8988T (cell line): ENCODE data around the gene IP6K1.
A peak's percentile ranks its signal among the peaks of the same experiment; 100 is the strongest.

ENCODE experiments used
- DNase-seq: peaks from one replicate; pipeline ENCODE4 v3.0.0; 2011

Gene IP6K1

DNA sequence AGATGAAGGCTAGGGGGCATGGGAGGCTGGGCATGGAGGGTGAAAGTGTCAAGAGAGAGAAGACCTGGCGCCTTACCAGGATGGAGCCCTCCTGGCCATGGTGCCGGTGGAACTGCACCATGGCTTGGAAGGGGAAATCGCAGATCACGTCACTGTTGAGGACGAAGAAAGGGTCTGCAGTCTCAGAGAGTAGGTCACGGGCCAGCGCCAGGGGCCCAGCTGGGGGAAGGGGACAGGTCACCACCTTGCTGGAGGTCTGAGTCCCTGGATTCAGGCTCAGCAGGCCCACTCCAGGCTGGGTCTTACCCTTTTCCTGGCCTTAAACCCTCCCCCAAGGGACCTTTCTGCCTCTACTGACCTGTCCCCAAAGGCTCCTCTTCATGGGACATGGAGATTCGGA lies 63.4 kb downstream of the IP6K1 start:
- no peak for DNase-seq

DNA sequence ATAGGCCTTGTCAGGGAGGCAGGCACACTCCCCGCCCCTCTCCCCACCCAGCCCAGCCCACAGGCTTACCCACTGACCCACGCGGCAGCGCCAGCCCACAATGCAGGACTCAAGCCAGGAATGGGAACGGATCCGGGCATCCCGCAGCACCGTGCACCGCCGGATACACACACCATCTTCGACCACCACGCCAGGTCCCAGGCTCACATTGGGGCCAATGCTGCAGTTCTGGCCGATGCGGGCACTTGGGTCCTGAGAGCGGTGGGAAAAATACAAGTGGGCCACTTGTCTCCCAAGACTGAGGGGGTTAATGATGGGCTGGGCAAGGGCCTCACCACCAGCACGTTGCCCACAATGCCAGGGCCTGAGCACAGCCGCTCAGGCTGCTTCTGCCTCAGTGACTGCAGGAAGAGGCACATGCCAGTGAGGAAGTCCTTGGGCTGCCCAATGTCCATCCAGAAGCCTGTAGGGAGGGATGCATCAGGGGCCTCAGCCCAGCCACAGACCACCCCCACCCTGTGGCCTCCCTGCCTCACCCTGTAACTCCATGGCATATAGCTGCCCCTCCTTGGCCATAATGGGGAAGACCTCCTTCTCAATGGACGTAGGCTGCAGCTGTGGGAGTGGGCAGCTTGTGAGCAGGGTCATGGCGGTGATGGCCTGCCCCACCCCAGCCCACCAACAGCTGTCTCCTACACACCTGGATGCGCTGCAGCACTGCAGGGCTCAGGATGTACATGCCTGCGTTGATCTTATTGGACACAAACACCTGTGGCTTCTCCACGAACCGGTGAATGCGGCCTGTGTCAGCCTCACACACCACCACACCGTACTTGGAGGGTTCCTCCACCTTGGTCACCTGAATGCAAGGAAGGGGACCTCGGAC lies 64.2 kb downstream of the IP6K1 start:
- no peak for DNase-seq

DNA sequence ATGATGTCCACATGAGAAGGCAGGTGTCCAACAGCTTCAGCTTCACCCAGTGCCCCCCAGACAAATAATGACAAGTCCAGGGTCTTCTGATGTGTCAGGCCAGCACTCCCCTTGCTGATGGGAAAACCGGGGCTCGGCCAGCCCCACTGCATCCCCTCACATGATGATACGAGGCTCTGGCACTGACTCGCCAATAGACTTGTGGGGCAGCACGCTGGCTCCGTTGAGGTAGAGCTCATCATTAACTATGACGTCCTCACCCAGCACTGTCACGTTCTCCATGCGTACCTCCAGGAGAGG lies 64.8 kb downstream of the IP6K1 start:
- DNase-seq, result no peak

DNA sequence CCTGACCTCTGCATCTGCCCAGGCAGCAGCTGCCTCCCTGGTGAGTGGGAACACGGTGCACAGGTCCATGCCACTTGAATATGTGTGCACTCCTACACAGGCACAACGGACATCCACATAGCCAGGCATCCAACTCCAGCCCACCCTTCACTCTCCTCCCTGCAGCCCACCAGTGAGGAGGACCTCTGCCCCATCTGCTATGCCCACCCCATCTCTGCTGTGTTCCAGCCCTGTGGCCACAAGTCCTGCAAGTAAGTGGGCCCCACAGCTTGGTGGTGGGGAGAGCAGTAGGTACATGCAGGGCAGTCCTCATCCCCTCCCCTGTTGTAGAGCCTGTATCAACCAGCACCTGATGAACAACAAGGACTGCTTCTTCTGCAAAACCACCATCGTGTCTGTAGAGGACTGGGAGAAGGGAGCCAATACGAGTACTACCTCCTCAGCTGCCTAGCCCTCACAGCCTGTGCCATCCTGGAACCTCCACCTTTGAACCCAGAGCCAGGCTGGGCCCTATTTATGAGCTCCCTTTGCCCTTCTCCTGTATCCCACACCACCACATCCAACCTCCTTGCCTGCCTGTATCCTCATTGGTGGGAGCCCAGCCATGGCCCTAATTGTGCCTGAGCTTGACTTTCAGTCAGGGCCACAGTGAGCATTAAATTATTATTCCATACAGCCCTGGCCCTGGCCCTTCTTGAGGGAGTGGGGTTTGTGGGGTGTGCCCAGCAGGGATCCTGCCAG lies 65.3 kb downstream of the IP6K1 start:
- DNase-seq, result no peak

DNA sequence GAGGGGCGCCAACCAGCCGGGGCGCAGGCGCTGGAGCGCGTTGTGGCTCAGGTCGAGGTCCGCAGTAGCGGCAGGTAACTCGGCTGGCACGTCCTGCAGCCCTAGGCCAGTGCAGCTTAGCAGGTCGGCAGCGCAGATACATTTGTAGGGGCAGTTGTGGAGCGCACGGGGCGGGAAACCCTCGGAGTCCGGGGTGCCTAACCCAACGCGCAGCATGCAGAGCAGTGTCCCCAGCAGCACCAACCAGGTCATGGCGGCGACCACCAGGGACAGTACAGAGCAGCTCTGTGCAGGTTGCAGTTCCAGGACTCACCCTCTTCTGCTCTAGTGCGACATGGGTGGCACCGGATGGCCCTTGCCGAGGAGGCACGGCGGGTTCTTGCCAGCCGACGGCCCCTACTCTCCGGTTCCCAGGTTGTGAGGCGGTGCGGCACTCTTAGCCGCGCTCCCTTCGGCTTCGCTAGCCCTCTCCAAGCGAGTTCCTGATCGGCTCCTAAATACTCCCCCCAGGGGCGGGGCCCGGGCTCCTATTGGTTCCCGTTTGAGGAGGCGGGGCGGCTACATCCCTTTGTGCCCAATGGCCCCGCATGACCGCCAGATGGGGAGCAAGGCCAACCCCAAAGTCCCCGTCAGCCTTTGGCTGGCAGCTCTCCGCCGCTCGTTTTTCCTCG lies 67.0 kb downstream of the IP6K1 start, which contains the start of gene AMIGO3:
TSS of gene AMIGO3 (minus strand) at position 471 of the 671 bp plus-strand sequence. CDS start at position 252, 219 bp downstream.
- DNase-seq, result peak; percentile 100

DNA sequence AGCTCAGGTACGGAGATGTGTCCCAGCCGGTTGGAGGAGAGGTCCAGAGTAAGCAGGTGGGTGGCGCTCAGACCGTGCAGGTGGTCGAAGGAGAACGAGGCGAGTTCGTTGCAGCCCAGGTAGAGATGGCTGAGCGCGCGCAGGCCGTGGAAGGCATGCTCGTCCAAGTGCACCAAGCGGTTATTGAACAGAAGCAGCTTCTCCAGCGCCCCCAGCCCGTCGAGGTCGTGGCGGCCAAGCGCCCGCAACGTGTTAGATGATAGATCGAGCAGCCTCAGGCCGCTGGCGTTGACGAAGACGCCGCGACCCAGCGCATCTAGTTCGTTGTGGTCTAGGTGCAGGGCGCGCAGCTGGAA lies 67.5 kb downstream of the IP6K1 start:
- DNase-seq, result no peak

DNA sequence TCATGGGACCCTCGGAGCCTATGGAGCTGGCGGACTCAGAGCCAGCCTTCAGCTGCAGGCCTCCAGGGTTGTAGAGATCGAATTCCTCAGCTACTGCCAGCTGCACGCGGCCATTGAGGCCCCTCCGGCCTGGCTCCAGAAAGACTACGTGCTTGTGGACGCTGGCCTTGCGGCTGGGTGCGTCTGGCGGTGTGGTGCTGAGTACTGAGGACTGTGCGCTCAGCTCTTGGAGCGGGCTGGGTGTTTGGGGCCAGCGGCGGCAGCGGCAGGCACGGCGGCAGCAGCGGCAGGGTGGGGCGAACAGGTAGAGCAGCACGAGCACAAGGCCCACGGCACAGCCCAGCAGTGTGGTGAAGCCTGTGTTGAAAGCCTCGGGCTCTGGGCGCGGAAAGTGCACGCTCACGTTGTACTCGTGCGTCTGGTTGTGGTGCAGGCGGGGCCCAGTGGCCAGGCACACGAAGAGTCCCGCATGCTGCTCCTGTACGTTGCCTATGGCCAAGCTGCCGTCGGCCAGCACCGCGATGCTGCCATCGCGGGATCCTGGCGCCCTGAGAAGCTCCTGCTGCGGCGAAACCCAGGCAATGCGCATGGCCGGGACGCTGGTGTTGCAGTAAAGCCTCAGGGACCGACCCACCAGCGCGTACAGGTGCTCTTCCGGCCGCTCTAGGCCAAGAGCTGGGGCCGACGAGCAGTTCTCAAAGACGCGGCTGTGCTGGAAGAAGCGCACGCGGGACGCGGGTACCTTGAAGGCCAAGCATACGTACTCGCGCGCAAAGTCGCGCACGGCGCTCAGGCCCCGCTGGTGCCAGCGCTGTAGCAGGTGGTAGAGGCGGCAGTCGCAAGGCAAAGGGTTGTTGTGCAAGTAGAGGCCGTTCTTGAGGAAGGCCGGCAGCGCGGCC lies 68.1 kb downstream of the IP6K1 start:
- no peak for DNase-seq

DNA sequence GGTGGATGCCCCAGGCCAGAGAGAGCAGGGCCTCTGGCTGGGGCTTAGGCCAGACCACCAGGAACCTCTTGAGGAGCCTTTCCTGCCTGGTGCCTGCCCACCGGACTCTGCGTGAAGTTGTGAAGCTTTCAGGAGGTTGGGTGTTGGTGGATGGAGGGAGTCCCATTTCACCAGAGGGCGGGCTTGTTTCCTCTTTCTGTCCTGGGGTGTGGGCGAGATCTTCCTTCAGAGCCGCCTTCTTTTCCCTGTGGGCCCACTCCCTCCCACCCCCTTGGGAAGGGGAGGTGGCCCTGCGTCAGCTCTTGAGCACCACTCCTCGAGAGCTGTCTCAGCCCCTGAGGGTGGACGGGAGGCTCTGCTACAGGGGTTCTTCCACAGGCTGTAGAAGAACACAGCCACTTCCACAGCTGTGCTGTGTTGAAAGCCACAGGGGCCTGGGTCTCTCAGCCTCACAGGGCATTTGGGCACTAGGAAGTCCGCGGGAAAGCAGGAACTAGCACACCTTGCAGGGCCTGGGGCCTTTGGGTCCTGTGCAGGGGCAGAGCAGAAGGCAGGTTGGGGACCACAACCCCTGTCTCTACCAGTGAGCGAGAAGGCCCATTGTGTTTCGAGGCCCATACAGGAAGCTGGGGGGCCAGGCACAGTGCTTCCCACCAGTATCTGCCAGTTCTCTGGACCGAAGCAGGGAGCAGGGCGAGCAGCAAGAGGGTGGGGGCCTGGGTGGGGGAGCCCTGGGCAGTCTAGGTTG lies 69.0 kb downstream of the IP6K1 start:
- no peak for DNase-seq

DNA sequence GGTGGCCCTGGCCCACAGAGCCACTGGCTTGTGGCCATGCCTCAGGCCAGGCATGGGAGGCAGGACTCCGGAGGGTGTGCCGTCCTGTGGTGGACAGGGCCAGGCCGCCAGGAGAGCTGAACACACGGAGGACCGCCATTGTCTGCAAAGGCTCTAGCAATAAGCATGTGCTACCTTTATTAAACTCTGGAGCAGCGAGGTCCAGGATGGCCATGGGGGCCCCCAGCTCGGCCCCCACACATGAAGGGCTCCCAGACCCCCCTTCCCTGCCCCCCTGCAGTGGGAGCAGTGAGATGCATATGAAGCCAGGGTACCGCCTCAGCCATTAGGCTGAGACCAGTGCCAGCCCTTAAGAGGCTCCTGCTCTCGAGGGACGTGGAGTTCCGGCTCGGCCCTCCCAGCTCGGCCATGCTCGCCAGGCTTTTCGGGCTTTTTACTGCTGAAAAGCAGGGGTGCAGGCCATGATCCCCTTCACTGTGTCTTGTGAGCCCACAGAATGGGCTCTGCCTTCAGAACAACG lies 69.6 kb downstream of the IP6K1 start:
- DNase-seq, result no peak

DNA sequence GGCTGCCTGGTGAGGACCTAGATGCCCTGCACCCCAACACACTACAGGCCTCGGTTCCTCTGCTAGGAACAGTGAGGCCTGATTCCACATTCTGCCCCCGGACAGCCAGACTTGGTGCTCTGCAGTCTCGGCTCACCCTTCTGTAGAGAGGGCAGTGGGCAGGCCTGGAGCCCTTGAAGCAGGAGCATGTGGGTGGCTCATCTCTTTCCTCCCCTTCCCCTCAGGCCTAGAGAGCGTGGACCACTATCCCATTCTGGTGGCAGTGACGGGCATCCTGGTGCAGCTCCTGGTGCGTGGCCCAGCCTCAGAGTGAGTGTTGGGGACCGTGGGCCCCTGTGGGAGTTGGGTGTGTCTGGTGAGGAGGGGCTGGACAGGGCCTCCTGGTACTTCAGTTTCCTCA lies 70.2 kb downstream of the IP6K1 start:
- DNase-seq, result no peak

DNA sequence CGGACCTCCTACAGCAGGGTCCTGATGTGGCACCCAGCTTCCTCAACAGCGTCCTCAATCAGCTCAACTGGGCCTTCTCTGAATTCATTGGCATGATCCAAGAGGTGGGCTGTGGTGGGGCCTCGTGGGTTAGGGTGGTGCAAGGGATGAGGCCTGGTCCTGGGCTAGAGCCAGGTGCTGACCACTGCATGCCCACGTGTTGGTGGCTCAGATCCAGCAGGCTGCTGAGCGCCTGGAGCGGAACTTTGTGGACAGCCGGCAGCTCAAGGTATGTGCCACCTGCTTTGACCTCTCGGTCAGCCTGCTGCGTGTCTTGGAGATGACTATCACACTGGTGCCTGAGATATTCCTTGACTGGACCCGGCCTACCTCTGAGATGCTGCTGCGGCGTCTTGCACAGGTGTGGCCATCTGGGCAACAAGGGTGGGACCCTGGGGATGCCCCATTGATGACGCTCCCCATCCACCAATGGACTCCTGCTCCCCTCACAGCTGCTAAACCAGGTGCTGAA lies 70.7 kb downstream of the IP6K1 start:
- DNase-seq, result no peak

DNA sequence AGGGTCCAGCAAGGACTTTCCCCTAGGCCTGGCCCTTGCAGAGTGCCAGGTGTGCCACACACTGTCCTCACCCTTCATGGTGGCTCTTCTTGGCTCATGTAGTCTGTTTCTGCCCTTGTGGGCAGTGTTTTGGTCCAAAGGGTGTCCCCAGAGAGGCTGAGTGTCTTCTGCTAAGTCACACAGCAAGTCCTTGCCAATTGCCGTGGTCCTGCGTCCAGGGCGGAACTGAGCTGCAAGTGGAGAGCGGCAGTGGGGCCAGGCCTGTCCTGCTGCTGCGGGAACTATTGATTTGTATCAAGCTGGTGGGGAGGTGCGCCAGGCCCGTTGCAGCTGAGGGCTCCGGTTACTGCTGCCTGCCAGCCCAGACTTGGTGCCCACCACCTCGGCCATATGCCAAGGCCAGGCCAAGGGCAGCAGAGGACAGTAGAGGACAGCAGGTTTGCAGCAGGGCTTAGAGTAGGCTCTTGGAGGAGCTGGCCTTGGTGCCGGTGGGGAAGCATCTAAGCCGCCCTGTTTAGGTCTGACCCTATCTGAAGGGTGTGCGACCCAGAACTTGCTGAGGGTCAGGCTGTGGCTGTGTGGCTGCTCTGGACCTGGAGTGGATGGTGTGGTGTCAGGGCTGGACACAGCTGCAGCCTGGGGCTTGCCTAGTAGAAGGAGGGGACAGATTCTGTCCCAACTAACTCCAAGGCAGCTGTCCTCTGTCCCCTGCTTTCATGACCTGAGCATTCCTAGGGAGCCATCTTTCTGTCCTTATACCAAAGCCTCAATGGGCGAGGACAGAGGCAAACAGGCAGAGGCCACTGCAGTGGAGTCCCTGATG lies 71.4 kb downstream of the IP6K1 start:
- DNase-seq, result no peak

DNA sequence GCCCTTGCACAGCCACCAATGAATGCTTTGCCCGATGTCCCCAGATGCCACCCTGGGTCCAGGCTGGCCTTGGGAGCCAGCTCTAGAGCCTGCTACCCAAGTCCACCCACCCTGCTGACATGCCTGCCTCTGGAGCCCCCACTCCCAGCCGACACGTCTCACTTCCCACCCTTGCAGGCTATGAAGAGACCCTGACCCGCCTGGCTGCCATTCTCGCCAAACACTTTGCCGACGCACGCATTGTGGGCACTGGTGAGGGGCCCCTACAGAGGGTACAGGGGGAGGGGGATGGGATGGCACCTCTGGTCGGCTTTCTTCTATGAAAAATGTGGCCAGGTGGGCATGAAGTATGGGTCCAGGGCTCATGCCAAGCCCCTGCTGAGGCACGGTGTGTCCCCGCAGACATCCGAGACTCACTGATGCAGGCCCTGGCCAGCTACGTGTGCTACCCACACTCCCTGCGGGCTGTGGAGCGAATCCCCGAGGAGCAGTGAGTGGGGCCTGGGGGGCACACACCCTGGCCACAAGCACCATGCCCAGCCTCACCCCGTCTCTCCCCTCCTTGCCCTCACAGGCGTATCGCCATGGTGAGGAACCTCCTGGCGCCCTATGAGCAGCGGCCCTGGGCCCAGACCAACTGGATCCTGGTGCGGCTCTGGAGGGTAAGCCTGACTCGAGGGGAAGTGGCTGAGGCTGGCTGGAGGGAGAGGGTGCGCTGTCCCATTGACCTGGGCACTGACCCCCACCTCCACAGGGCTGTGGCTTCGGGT lies 72.8 kb downstream of the IP6K1 start:
- no peak for DNase-seq

DNA sequence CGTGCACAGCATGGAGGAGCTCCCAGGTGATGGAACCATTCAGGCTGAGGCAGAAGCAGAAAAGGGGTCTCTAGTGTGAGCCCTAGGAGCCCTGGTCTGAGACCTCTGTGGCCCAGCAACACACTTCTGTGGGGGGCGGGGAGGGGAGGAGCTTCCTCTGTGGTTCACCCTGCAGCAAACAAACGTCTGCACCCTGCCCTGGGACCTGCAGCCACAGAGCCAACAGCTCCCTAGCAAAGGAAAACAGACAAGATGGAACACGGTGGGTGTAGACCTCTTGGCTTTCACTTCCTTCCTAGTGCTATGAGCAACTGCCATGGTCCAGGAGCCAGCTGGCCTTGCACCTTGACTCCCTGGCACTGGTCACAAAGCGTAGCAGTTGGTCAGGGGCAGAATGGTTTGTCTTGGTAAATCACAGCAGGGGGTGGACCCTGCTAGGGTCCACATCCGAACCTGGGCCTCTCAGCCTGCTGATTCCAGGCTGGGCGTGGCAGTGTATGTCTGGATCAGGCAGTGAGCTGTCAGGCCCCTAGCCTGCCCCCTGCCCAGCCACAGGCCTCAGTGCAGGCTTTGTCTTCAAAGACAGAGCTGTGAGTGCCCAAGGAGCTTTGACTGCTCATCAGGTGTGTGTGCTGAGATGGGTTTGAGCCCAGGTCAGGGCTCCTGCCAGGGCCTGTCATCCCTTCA lies 73.6 kb downstream of the IP6K1 start:
- no peak for DNase-seq

DNA sequence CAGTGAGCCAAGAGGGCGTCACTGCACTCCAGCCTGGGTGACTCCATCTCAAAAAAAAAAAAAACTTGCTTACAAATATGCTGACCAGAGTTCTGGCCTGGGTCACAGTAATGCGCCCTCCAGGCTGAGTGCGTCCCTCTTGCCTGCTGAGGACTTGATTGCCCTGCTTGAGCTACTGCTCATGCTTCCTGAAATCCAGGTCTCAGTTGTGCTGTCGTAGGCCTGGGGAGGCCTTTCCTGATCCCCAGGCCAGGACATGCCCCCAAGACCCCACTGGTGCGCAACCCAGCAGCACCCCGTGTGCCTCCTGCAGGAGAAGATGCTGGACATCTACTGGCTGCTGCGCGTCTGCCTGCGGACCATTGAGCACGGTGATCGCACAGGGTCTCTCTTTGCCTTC lies 74.2 kb downstream of the IP6K1 start:
- DNase-seq, result no peak

DNA sequence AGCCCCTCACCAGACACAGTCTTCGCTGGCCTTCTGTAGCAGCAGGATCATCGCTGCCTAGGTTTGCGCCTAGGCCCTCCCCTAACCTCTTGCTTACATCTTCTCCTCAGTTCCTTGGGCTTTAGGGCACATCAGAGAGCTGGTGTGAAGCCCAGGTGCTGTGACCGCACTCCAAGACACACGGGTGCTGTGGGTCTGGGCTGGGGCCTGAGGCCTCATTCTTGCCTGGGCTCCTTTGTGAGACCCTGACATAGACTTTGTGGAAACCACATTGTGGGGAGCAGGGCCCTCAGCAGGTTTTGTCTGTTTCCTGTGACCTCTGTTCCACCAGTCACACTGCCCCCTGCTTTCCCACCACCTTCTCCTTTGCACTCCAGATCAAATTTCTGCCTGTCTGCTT lies 74.9 kb downstream of the IP6K1 start:
- no peak for DNase-seq

DNA sequence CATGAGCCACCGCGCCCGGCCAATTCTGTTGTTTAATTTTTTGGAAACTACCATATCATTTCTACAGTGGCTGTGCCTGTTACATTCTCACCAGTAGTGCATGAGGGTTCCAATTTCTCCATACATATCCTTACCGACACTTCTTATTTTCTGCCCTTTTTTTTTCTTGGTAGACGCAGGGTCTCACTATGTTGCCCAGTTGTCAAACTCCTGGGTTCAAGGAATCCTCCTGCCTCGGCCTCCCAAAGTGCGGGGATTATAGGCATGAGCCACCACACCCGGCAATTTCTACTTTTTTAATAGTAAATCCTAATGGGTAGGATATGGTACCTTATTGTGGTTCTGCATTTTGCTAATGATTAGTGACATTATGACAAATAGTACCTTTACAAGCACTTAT lies 76.5 kb downstream of the IP6K1 start:
- DNase-seq, result no peak

DNA sequence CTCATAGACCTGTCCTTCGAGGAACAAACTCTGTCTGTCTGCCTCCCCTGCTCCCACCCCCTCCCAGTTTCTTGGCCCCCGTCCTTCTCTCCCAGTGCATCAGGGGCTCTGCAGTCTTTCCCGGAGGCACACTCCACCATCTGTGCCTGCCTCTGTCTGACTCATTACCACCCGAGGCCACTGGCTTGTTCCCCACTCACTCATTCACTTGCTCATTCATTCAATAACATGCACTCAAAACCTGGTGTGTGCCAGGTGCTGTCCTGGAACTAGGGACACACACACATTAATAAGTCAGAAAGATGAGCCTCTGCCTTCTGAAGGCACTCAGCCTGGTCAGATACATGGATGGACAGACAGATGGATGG lies 79.2 kb downstream of the IP6K1 start:
- DNase-seq, result no peak

DNA sequence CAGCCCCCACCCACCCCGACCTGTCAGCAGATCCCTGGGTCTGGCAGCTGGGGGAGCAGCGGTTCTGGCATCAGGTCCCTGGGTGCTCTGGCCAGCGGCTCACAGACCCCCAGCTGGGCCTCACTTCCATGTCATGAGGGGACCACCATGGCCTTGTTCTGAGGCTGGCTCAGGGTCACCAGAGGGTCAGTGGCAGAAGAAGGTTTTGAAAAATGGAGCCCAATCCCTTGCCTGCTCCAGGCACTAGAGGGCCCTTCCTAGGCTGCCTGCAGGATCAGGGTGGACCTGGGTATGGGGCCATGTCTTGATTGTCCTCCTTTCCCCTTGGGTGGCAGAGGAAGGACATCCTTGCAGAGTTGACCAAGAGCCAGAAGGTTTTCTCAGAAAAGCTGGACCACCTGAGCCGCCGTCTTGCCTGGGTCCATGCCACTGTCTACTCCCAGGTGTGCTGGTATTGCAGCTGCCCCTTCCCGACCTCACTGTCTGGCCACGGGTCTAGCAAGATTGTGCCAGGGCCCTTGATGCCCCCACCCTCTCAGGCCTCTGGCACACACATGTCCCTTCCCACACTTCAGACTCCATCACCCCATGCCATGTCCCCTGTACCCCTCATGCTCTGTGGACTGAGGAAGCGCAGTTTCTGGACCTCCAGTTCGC lies 79.8 kb downstream of the IP6K1 start:
- no peak for DNase-seq
